ENCODE measurements around the gene ZBTB44. TPM values are rescaled to one million over a fixed set of nuclear protein-coding genes. Genes with fewer than 3 reads are reported as not detected.

Gene ZBTB44
- total RNA-seq, 4 donors from 2014 or later: 35.8 to 52.7 (median 45.7) TPM

GRCh38 chr11:130327716-130328115 lies 13.0 kb upstream of the ZBTB44 start:
- no peak for TF ChIP-seq POLR2A (IDR thresholded peaks at IDR 0.05)
- TF ChIP-seq CTCF (IDR thresholded peaks at IDR 0.05): no peak
- WGBS, 2 donors: 97 to 100% methylated on average over 6 of the region's 6 CpGs
- no peak for DNase-seq (ENCODE audit: low spot score in 2 of 2)
- intact Hi-C loops (cut with DNase I; ENCODE audit: low total_unique reads): no loop called here
- no peak overlapping the region for H3K4me3 ChIP-seq (ENCODE audit: low read depth, poor library complexity, severe bottlenecking)

DNA sequence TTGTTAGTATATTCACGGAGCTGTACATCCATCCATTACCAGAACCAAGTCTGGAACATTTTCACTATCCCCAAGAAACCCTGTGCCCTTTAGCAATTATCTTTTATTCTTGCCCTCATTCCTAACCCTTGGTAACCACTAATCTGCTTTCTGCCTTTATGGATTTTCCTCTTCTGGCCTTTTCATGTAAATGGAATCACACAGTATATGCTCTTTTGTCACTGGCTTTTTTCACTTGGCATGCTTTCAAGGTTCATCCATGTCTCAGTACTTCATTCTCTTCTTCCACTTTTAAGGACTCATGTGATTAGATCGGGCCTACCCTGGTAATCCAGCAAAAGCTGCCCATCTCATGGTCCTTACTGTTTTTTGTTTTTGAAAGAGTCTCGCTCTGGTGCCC lies 11.0 kb upstream of the ZBTB44 start:
- no peak for TF ChIP-seq CTCF (IDR thresholded peaks at IDR 0.05)
- no peak for TF ChIP-seq POLR2A (IDR thresholded peaks at IDR 0.05)
- WGBS, 2 donors: 91 to 92% methylated on average over 3 of the region's 3 CpGs
- no peak overlapping the region for H3K4me3 ChIP-seq (ENCODE audit: low read depth, poor library complexity, severe bottlenecking)
- intact Hi-C loops (cut with DNase I; ENCODE audit: low total_unique reads): no loop called here
- no peak for DNase-seq (ENCODE audit: low spot score in 2 of 2)

DNA sequence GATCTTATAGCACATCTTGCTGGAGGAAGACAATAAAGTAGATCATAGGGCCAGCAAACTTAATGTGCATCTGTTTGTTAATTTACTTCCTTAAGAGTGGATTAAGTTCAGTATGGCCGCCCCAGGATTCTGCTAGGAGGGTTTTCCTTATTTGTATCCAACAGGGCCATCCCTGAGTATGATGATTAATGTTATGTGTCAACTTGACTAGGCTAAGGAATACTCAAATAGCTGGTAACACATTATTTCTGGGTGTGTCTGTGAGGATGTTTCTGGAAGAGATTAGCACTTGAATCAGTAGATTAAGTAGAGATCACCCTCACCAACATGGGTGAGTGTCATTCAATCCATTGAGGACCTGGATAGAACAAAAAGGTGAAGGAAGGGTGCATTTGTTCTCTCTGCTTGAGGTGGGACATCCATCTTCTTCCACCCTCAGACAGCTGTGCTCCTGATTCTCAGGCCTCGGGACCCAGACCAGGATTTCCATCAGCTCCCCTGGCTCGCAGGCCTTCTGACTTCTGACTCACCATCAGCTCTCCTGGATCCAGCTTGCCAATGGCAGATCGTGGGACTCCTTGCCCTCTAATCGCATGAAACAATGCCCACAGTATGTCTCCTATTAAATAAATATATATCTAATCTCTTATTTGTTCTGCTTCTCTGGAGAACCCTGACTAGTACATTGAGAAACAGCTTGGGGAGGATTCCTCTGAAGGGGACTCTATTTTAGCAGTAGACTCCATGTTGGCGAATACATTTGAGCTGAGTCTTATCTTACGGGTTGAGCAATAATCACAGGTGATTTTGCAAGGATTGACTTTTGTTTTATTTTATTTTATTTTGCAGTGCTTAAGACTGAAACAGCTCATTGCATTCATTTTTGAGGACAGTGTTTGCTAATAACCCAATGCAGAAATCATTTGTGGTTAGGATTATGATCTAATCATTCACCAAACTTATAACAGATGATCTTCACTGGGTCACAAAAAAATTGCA lies 9.0 kb upstream of the ZBTB44 start:
- no peak for DNase-seq (ENCODE audit: low spot score in 2 of 2)
- TF ChIP-seq CTCF (IDR thresholded peaks at IDR 0.05): no peak
- no peak for TF ChIP-seq POLR2A (IDR thresholded peaks at IDR 0.05)
- H3K4me3 ChIP-seq (ENCODE audit: low read depth, poor library complexity, severe bottlenecking): no peak overlapping the region
- WGBS, 2 donors: 73 to 80% methylated on average over 7 of the region's 7 CpGs
- intact Hi-C loops (cut with DNase I; ENCODE audit: low total_unique reads): no loop called here

DNA sequence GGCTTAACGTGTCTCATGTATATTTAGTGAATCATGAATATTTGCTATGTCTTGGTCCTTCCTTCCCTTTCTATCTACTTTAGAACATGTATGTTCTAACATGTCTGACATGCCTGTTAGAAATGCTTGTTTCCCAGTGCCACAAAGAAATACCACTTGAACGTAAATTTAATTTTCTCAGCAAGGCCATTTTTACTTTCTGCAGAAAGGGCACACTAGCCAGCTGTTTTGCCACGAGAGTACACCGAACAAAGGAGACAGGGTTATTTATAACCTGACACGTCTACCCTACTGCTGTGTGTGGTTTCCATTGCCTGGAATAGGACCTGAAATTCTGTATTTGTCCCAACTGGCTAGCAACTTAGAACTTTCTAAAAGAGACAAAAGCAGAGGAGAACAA lies 7.4 kb upstream of the ZBTB44 start:
- WGBS, 2 donors: 77 to 80% methylated on average over 5 of the region's 5 CpGs
- DNase-seq (ENCODE audit: low spot score in 2 of 2): no peak
- no peak overlapping the region for H3K4me3 ChIP-seq (ENCODE audit: low read depth, poor library complexity, severe bottlenecking)
- no peak for TF ChIP-seq CTCF (IDR thresholded peaks at IDR 0.05)
- intact Hi-C loops (cut with DNase I; ENCODE audit: low total_unique reads): no loop called here

- intact Hi-C loops (cut with DNase I; ENCODE audit: low total_unique reads): no loop called here
- H3K4me3 ChIP-seq (ENCODE audit: low read depth, poor library complexity, severe bottlenecking): no peak overlapping the region
- DNase-seq (ENCODE audit: low spot score in 2 of 2): no peak
- WGBS, 2 donors: 69 to 80% methylated on average over 4 of the region's 4 CpGs
- TF ChIP-seq POLR2A (IDR thresholded peaks at IDR 0.05): no peak
- TF ChIP-seq CTCF (IDR thresholded peaks at IDR 0.05): no peak
Measured at GRCh38 chr11:130318031-130318673, 3.4 kb upstream of the ZBTB44 start.
